ENCODE results near the gene RAD18. TPM values are rescaled to one million over a fixed set of nuclear protein-coding genes. Genes with fewer than 3 reads are reported as not detected.

Gene RAD18
- total RNA-seq, 6 donors from 2014 or later: 2.6 to 16.2 (median 7.7) TPM

DNA sequence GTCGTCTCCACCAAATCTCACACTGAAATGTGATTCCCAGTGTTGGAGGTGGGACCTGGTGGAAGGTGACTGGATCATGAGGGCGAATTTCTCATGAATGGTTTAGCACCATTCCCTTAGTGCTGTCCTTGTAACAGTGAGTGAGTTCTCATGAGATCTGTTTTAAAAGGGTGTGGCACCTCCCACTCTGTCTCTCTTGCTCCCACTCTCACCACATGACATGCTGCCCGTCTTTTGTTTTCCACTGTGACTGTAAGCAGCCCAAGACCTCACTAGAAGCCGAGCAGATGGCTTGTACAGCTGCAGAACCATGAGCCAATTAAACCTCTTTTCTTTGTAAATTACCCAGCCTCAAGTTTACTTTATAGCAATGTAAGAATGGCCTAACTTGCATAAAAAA is 21.2 kb downstream of the RAD18 start:
- Histone ChIP-seq H3K4me3 (no peak overlapping the region), H3K4me1 (no peaks in the 10 kb centered on the region), H3K27me3 (no peaks in the 10 kb centered on the region), H3K9me3 (peaks cover 0 to 7% (median 0%) of the 10 kb centered on the region in 4 donors), H3K27ac (no peak overlapping the region), H3K36me3 (peaks cover 0 to 25% (median 3%) of the 10 kb centered on the region in 4 donors)
- TF ChIP-seq EP300 (IDR thresholded peaks at IDR 0.05) (no peak), POLR2AphosphoS5 (IDR thresholded peaks at IDR 0.05) (no peak), POLR2A (IDR thresholded peaks at IDR 0.05) (no peak)
- TF ChIP-seq, protein P1, sequence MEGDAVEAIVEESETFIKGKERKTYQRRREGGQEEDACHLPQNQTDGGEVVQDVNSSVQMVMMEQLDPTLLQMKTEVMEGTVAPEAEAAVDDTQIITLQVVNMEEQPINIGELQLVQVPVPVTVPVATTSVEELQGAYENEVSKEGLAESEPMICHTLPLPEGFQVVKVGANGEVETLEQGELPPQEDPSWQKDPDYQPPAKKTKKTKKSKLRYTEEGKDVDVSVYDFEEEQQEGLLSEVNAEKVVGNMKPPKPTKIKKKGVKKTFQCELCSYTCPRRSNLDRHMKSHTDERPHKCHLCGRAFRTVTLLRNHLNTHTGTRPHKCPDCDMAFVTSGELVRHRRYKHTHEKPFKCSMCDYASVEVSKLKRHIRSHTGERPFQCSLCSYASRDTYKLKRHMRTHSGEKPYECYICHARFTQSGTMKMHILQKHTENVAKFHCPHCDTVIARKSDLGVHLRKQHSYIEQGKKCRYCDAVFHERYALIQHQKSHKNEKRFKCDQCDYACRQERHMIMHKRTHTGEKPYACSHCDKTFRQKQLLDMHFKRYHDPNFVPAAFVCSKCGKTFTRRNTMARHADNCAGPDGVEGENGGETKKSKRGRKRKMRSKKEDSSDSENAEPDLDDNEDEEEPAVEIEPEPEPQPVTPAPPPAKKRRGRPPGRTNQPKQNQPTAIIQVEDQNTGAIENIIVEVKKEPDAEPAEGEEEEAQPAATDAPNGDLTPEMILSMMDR (IDR thresholded peaks at IDR 0.05): no peak
- ATAC-seq (ENCODE audit: low FRiP score in 2 of 2) (no peak), DNase-seq (no peak)
- 95 to 98% methylated on average over 4 of the region's 4 CpGs for WGBS, 2 donors

GRCh38 chr3:8938021-8938420 is 25.3 kb downstream of the RAD18 start:
- no peak overlapping the region for H3K27ac ChIP-seq
- ATAC-seq (ENCODE audit: low FRiP score in 2 of 2) (no peak), DNase-seq (no peak)
- 81 to 85% methylated on average over 1 of the region's 1 CpG for WGBS, 2 donors
- no peaks in the 10 kb centered on the region for H3K27me3 ChIP-seq
- no peaks in the 10 kb centered on the region for H3K4me1 ChIP-seq
- peaks cover 0 to 4% (median 0%) of the 10 kb centered on the region in 4 donors for H3K9me3 ChIP-seq
- no peak overlapping the region for H3K4me3 ChIP-seq
- TF ChIP-seq EP300 (IDR thresholded peaks at IDR 0.05): no peak
- TF ChIP-seq, protein P1 (IDR thresholded peaks at IDR 0.05): peak in 1 of 6 experiments; percentile 8
- peaks cover 0 to 15% (median 3%) of the 10 kb centered on the region in 4 donors for H3K36me3 ChIP-seq

- H3K27me3 ChIP-seq: no peaks in the 10 kb centered on the region
- H3K4me3 ChIP-seq: no peak overlapping the region
- 68 to 70% methylated on average over 6 of the region's 6 CpGs for WGBS, 2 donors
- no peaks in the 10 kb centered on the region for H3K4me1 ChIP-seq
- no peaks in the 10 kb centered on the region for H3K9me3 ChIP-seq
- ATAC-seq (ENCODE audit: low FRiP score in 2 of 2) (no peak), DNase-seq (no peak)
- no peak for TF ChIP-seq POLR2A (IDR thresholded peaks at IDR 0.05)
- no peak for TF ChIP-seq EP300 (IDR thresholded peaks at IDR 0.05)
- peaks cover 0 to 15% (median 3%) of the 10 kb centered on the region in 4 donors for H3K36me3 ChIP-seq
- no peak overlapping the region for H3K27ac ChIP-seq
Measured at GRCh38 chr3:8937064-8938020, 25.9 kb downstream of the RAD18 start.

GRCh38 chr3:8932507-8932906 is 30.8 kb downstream of the RAD18 start:
- H3K4me3 ChIP-seq: no peak overlapping the region
- no peaks in the 10 kb centered on the region for H3K27me3 ChIP-seq
- no peak for ATAC-seq (ENCODE audit: low FRiP score in 2 of 2)
- no peaks in the 10 kb centered on the region for H3K9me3 ChIP-seq
- no peak for DNase-seq
- no peak for TF ChIP-seq POLR2A (IDR thresholded peaks at IDR 0.05)
- no peak for TF ChIP-seq EP300 (IDR thresholded peaks at IDR 0.05)
- TF ChIP-seq, protein P1 (IDR thresholded peaks at IDR 0.05): no peak
- no peak for TF ChIP-seq POLR2AphosphoS5 (IDR thresholded peaks at IDR 0.05)
- H3K36me3 ChIP-seq: no peaks in the 10 kb centered on the region
- no peaks in the 10 kb centered on the region for H3K4me1 ChIP-seq
- 90 to 96% methylated on average over 2 of the region's 2 CpGs for WGBS, 2 donors
- H3K27ac ChIP-seq: no peak overlapping the region

GRCh38 chr3:8931342-8931741 is 31.9 kb downstream of the RAD18 start:
- Histone ChIP-seq H3K27me3 (no peaks in the 10 kb centered on the region), H3K9me3 (no peaks in the 10 kb centered on the region), H3K4me3 (no peak overlapping the region), H3K27ac (no peak overlapping the region), H3K36me3 (no peaks in the 10 kb centered on the region), H3K4me1 (no peaks in the 10 kb centered on the region)
- DNase-seq (no peak), ATAC-seq (ENCODE audit: low FRiP score in 2 of 2) (no peak)
- 93 to 94% methylated on average over 3 of the region's 3 CpGs for WGBS, 2 donors
- TF ChIP-seq, protein P1 (IDR thresholded peaks at IDR 0.05): no peak
- TF ChIP-seq POLR2A (IDR thresholded peaks at IDR 0.05) (no peak), EP300 (IDR thresholded peaks at IDR 0.05) (no peak), POLR2AphosphoS5 (IDR thresholded peaks at IDR 0.05) (no peak)
